HFF-Myc (cell line): ENCODE measurements around the gene PHRF1.

ENCODE experiments used
- DNase-seq: peaks from one replicate; pipeline ENCODE4 v3.0.0-alpha.2; 2011; ENCODE audit warnings: low read depth; ENCODE audit errors: extremely low read depth
- H3K4me3 ChIP-seq: replicated peaks from 2 replicates; pipeline ENCODE4 v1.5.1; 2011; ENCODE audit warnings: low read depth, mild to moderate bottlenecking, control low read depth, low read length
- CTCF ChIP-seq: IDR thresholded peaks from 2 replicates; pipeline ENCODE4 v1.5.1; 2012; ENCODE audit warnings: mild to moderate bottlenecking, low read depth, low read length, control low read depth; ENCODE audit errors: missing control alignments

The PHRF1 gene

GRCh38 chr11:655036-655726, 78.9 kb downstream of the PHRF1 start:
- no peak overlapping the region for H3K4me3 ChIP-seq
- DNase-seq, result no peak
- no peak for TF ChIP-seq CTCF

GRCh38 chr11:656426-656825, 80.2 kb downstream of the PHRF1 start:
- TF ChIP-seq CTCF, result no peak
- DNase-seq, result no peak
- H3K4me3 ChIP-seq, result no peak overlapping the region

GRCh38 chr11:656866-657265, 80.6 kb downstream of the PHRF1 start:
- no peak for DNase-seq
- TF ChIP-seq CTCF, result no peak
- H3K4me3 ChIP-seq, result no peak overlapping the region

GRCh38 chr11:657691-658126, 81.4 kb downstream of the PHRF1 start:
- H3K4me3 ChIP-seq, result no peak overlapping the region
- DNase-seq, result no peak
- no peak for TF ChIP-seq CTCF

- no peak for TF ChIP-seq CTCF
- H3K4me3 ChIP-seq, result no peak overlapping the region
- no peak for DNase-seq
Measured at GRCh38 chr11:659532-660085, 83.3 kb downstream of the PHRF1 start.

GRCh38 chr11:660281-660680, 84.0 kb downstream of the PHRF1 start:
- no peak for DNase-seq
- TF ChIP-seq CTCF, result no peak
- no peak overlapping the region for H3K4me3 ChIP-seq
